Upper lobe of left lung (tissue), 6 donors: ENCODE measurements around the gene APOA5. TPM values are rescaled to one million over a fixed set of nuclear protein-coding genes. Genes with fewer than 3 reads are reported as not detected.
"Not testable (repeated sequence)": the region's sequence is repeated elsewhere in the genome, so short reads cannot be mapped to it uniquely, and the experiment has no call there.

Experiments used
- ATAC-seq, 2 donors: fragments of 200-7000 bp; cut with Tn5 transposase; one replicate each; pipeline ENCODE4 v1.9.1; 2022; ENCODE audit warnings: mild to moderate bottlenecking in 2 of 2, moderate library complexity in 2 of 2; ENCODE audit not compliant: low FRiP score in 2 of 2
- DNase-seq, 2 donors: peaks; one replicate each; pipeline ENCODE4 v3.0.0-alpha.2; 2019 to 2020
- H3K27ac ChIP-seq, 4 donors: fragments of 200-600 bp; sonication (generic); one replicate each; pipeline ENCODE4 v1.5.1; 2016 to 2019
- H3K27me3 ChIP-seq, 4 donors: fragments of 200-600 bp; sonication (generic); one replicate each; pipeline ENCODE4 v1.5.1; 2017 to 2019
- H3K36me3 ChIP-seq, 4 donors: fragments of 200-600 bp; sonication (generic); one replicate each; pipeline ENCODE4 v1.5.1; 2016 to 2019
- H3K4me1 ChIP-seq, 4 donors: fragments of 200-600 bp; sonication (generic); one replicate each; pipeline ENCODE4 v1.5.1; 2018 to 2019
- H3K4me3 ChIP-seq, 4 donors: fragments of 200-600 bp; sonication (generic); one replicate each; pipeline ENCODE4 v1.5.1; 2017 to 2019; ENCODE audit warnings: mild to moderate bottlenecking in 2 of 4, moderate library complexity in 1 of 4
- H3K9me3 ChIP-seq, 4 donors: fragments of 200-600 bp; sonication (generic); one replicate each; pipeline ENCODE4 v1.5.1; 2018 to 2019
- EP300 ChIP-seq, 4 donors: sonication (generic); formaldehyde crosslinking; IDR thresholded peaks; one replicate each; pipeline ENCODE4 v1.5.1; 2017; ENCODE audit warnings: antibody characterized with exemption in 4 of 4, control low read depth in 2 of 4
- POLR2A ChIP-seq, 4 donors: fragments of 450-650 bp; IDR thresholded peaks; one replicate each; pipeline ENCODE4 v1.5.1; 2016 to 2017; ENCODE audit warnings: antibody characterized with exemption in 4 of 4, mild to moderate bottlenecking in 2 of 4
- POLR2AphosphoS5 ChIP-seq, 2 donors: sonication (generic); formaldehyde crosslinking; IDR thresholded peaks; one replicate each; pipeline ENCODE4 v1.5.1; 2017; ENCODE audit warnings: antibody characterized with exemption in 2 of 2
- WGBS, 2 donors: methylation state at CpG; one replicate each; pipeline ENCODE4 v1.1.5; 2017 to 2018; 5-methylcytosine and 5-hydroxymethylcytosine counted together
- total RNA-seq, 6 donors: library from RNA; depleted of rRNA in 4 of 6; stranded (reverse); fragments of >200 nt in 4 of 6; gene quantifications; one replicate each; pipeline versions ENCODE4 v1.1.0 to v1.2.1, GENCODE V29; 2016 to 2021
- TF ChIP-seq, protein P1 (sequence below), 6 experiments: fragments of 450-650 bp in 4 of 6; fragments of 200-600 bp in 2 of 6; sonication (generic) in 2 of 6; IDR thresholded peaks; one replicate each; pipeline ENCODE4 v1.5.1; 2016 to 2019; ENCODE audit warnings: antibody characterized with exemption in 6 of 6
- donor health status: DM: no; HTN: no; CAD: no; lungs with moderate emphysema.
- donor health status: DM: no; HTN: yes; CAD: no; lungs with severe emphysema.

APOA5 gene
- total RNA-seq, 6 donors from 2014 or later, result 0.20 to 0.57 TPM; not detected in 4

DNA sequence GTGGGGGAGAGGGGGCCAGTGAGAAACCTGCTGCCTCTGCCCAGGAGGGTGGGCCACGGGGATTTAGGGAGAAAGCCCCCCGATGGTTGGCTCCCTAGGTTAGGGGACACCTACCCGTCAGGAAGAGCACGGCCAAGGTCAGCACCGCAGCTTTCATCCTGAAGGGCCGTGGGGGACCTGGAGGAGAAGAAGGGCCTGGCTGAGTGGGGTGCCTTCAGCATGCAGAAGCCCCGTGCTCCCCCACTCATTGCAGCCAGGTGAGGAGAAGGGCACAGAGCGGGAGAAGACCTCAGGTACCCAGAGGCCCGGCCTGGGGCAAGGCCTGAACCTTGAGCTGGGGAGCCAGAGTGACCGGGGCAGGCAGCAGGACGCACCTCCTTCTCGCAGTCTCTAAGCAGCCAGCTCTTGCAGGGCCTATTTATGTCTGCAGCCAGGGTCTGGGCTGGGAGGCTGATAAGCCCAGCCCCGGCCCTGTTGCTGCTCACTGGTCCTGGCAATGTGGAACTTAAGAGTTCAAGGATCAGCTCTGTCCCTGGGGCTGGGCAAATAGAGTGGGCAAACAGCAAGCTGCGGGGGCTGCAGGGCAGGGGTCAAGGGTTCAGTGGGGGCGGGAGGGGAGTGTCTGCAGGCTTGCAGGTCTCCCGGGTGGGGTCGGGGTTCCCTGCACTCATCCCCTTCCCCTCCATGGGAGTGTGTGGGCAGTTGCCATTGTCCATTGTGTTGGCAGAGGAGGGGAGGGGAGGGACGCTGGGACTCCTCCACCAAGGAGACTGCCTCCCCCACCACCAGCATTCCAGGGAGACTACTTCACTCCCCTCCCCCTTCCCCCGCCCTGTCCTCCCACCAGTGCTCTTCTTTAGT is 45.8 kb upstream of the APOA5 start, which contains the start of gene APOA1:
Gene APOA1, minus strand, starts transcription at position 392 of the 861 bp plus-strand sequence. Its CDS starts 235 bp downstream, at position 157.
- no peaks in the 10 kb centered on the region for H3K9me3 ChIP-seq
- H3K36me3 ChIP-seq, result no peaks in the 10 kb centered on the region
- peak within 1 kb of the TSS in 2 of 4 donors; percentile 41 to 46 for H3K4me3 ChIP-seq
- H3K27me3 ChIP-seq, result no peaks in the 10 kb centered on the region
- TF ChIP-seq, protein P1, sequence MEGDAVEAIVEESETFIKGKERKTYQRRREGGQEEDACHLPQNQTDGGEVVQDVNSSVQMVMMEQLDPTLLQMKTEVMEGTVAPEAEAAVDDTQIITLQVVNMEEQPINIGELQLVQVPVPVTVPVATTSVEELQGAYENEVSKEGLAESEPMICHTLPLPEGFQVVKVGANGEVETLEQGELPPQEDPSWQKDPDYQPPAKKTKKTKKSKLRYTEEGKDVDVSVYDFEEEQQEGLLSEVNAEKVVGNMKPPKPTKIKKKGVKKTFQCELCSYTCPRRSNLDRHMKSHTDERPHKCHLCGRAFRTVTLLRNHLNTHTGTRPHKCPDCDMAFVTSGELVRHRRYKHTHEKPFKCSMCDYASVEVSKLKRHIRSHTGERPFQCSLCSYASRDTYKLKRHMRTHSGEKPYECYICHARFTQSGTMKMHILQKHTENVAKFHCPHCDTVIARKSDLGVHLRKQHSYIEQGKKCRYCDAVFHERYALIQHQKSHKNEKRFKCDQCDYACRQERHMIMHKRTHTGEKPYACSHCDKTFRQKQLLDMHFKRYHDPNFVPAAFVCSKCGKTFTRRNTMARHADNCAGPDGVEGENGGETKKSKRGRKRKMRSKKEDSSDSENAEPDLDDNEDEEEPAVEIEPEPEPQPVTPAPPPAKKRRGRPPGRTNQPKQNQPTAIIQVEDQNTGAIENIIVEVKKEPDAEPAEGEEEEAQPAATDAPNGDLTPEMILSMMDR (IDR thresholded peaks at IDR 0.05), result no peak
- TF ChIP-seq POLR2AphosphoS5 (IDR thresholded peaks at IDR 0.05) (no peak), EP300 (IDR thresholded peaks at IDR 0.05) (no peak), POLR2A (IDR thresholded peaks at IDR 0.05) (no peak)
- 77 to 78% methylated on average over 10 to 19 of the region's 19 CpGs for WGBS, 2 donors
- peaks cover 26 to 36% (median 31%) of the 10 kb centered on the region in 4 donors for H3K4me1 ChIP-seq
- peak within 1 kb of the TSS in 3 of 4 donors; percentile 87 to 94 (median 91) for H3K27ac ChIP-seq
- no peak for ATAC-seq
- DNase-seq, result no peak

DNA sequence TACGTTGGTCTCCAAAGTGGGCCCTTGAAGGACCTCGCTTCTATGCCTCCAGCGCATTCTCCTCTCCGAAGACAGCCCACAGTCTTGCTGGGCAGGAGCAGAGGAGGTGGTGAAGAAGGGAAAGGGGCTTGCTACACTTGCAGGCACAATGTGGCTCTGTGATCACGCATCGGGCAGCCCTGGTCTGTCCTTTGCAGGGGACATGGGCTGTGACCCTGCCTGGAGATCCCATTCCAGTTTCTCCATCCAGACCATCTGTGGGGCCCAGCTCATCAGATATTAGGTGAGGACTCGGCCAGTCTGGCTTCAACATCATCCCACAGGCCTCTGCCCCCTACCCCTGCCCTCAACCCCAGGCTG is 44.9 kb upstream of the APOA5 start:
- peak overlapping the region in 2 of 4 donors; percentile 41 to 46 for H3K4me3 ChIP-seq
- DNase-seq (no peak), ATAC-seq (no peak)
- H3K27ac ChIP-seq, result peak overlapping the region in 3 of 4 donors; percentile 87 to 94 (median 91)
- peaks cover 26 to 41% (median 32%) of the 10 kb centered on the region in 4 donors for H3K4me1 ChIP-seq
- H3K27me3 ChIP-seq, result no peaks in the 10 kb centered on the region
- H3K9me3 ChIP-seq, result no peaks in the 10 kb centered on the region
- 77 to 94% methylated on average over 7 of the region's 7 CpGs for WGBS, 2 donors
- H3K36me3 ChIP-seq, result no peaks in the 10 kb centered on the region
- TF ChIP-seq, protein P1 (IDR thresholded peaks at IDR 0.05), result no peak
- no peak for TF ChIP-seq POLR2A (IDR thresholded peaks at IDR 0.05)
- TF ChIP-seq POLR2AphosphoS5 (IDR thresholded peaks at IDR 0.05), result no peak

DNA sequence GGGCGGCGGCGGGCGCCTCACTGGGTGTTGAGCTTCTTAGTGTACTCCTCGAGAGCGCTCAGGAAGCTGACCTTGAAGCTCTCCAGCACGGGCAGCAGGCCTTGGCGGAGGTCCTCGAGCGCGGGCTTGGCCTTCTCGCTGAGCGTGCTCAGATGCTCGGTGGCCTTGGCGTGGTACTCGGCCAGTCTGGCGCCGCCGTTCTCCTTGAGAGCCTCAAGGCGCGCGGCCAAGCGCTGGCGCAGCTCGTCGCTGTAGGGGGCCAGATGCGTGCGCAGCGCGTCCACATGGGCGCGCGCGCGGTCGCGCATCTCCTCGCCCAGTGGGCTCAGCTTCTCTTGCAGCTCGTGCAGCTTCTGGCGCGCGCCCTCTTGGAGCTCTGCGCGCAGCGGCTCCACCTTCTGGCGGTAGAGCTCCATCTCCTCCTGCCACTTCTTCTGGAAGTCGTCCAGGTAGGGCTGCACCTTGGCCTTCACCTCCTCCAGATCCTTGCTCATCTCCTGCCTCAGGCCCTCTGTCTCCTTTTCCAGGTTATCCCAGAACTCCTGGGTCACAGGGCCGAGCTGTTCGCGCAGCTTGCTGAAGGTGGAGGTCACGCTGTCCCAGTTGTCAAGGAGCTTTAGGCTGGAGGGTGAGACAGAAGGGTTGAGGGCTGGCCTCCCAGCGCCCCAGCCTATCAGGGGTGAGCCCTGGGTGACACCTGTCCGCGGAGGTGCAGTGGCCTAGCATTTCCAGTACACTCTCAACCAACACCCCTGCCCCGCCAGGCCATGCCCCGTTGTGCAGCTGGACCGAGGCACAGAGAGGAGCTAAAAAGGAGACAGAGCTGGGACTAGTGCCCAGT is 44.3 kb upstream of the APOA5 start:
- no peaks in the 10 kb centered on the region for H3K36me3 ChIP-seq
- DNase-seq (peak; percentile 89 to 97), ATAC-seq (peak; percentile 86 to 89)
- peak in 2 of 4 donors; percentile 12 to 27 for TF ChIP-seq POLR2A (IDR thresholded peaks at IDR 0.05)
- TF ChIP-seq, protein P1 (IDR thresholded peaks at IDR 0.05), result peak; percentile 49 to 88 (median 70)
- peak in 1 of 4 donors; percentile 25 for TF ChIP-seq EP300 (IDR thresholded peaks at IDR 0.05)
- TF ChIP-seq POLR2AphosphoS5 (IDR thresholded peaks at IDR 0.05), result peak in 1 of 2 donors; percentile 24
- H3K4me3 ChIP-seq, result peak overlapping the region; percentile 5 to 46 (median 39)
- H3K4me1 ChIP-seq, result peaks cover 26 to 41% (median 32%) of the 10 kb centered on the region in 4 donors
- peak overlapping the region; percentile 82 to 94 (median 89) for H3K27ac ChIP-seq
- H3K27me3 ChIP-seq, result no peaks in the 10 kb centered on the region
- WGBS, 2 donors, result 13 to 29% methylated on average over 16 to 46 of the region's 57 CpGs
- H3K9me3 ChIP-seq, result no peaks in the 10 kb centered on the region

DNA sequence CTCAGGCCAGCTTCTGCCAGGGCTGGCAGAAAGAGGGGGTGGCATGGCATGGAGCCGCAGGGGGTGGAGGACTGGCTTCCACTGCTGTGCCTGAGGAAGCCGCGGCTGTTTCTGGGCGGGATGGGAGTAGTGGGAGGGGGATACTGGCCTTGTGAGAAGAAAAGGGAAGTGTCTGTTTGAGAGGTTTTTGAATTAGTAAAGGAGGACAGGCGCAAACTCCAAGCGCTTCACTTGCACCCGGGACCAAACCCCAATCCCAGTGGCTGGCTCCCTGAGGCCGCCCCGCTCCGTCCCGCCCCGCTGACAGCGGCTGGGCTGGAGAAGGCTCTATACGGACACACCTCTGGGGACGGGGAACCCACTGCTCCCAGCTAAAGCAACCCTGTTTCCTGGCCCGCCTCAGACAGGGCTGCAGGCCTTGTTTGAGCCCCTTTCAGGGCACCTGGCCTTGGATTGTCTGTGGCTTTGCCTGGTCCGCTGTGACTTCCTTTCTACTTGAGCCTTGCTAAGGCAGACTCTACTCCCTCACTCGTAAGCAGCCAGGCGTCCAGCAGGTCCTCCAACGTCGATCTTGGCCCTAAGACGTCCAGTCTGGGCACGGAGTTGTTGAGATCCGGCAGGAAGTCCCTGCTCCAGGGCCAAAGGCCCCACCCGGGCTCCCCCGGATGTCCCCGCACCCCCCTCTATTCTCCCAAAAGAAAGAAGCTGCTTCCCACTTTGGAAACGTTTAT is 43.5 kb upstream of the APOA5 start:
- H3K4me1 ChIP-seq, result peaks cover 26 to 41% (median 32%) of the 10 kb centered on the region in 4 donors
- peak overlapping the region; percentile 82 to 94 (median 89) for H3K27ac ChIP-seq
- TF ChIP-seq POLR2AphosphoS5 (IDR thresholded peaks at IDR 0.05), result no peak
- TF ChIP-seq, protein P1 (IDR thresholded peaks at IDR 0.05), result no peak
- no peak for TF ChIP-seq EP300 (IDR thresholded peaks at IDR 0.05)
- no peak for TF ChIP-seq POLR2A (IDR thresholded peaks at IDR 0.05)
- DNase-seq (peak in 1 of 2 donors; percentile 86), ATAC-seq (peak; percentile 49 to 69)
- H3K9me3 ChIP-seq, result no peaks in the 10 kb centered on the region
- 29 to 44% methylated on average over 11 to 27 of the region's 28 CpGs for WGBS, 2 donors
- no peaks in the 10 kb centered on the region for H3K36me3 ChIP-seq
- peak overlapping the region in 3 of 4 donors; percentile 37 to 46 (median 41) for H3K4me3 ChIP-seq
- no peaks in the 10 kb centered on the region for H3K27me3 ChIP-seq

DNA sequence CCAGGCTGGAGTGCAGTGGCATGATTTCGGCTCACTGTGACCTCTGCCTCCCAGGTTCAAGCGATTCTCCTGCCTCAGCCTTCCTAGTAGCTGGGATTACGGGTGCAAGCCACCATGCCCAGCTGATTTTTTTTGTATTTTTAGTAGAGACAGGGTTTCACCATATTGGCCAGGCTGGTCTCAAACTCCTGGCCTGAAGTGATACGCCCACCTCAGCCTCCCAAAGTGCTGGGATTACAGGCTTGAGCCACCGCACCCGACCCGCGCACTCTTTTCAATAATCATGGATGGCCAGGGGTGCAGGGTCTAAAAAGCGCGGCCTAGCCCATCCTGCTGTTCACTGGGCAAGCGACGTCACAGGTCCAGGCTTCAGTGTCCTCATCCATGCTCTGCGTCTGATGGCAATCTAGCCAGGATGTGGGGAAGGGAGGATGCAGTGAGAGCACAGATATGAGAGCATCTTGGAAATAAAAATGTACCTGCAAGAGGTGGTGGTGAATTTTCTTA is 42.9 kb upstream of the APOA5 start:
- H3K9me3 ChIP-seq, H3K36me3 ChIP-seq, H3K4me3 ChIP-seq, H3K27me3 ChIP-seq, DNase-seq, ATAC-seq: not testable (repeated sequence)
- H3K4me1 ChIP-seq, result peaks cover 26 to 41% (median 33%) of the 10 kb centered on the region in 4 donors
- peak overlapping the region; percentile 82 to 94 (median 89) for H3K27ac ChIP-seq
- 74 to 82% methylated on average over 12 to 13 of the region's 13 CpGs for WGBS, 2 donors
